Omental fat pad (tissue), 4 donors: Measurements from ENCODE around the gene ZNF652. TPM values are rescaled to one million over a fixed set of nuclear protein-coding genes. Genes with fewer than 3 reads are reported as not detected.
"Not testable (repeated sequence)": the region's sequence is repeated elsewhere in the genome, so short reads cannot be mapped to it uniquely, and the experiment has no call there.

ENCODE experiments used
- ATAC-seq: fragments of 150-250 bp; one replicate; pipeline ENCODE4 v1.9.1; 2016; ENCODE audit warnings: mild to moderate bottlenecking, moderate library complexity; ENCODE audit not compliant: low FRiP score
- DNase-seq: peaks from one replicate; pipeline ENCODE4 v3.0.0-alpha.2; 2019; ENCODE audit warnings: low spot score
- total RNA-seq, 4 donors: library from RNA; depleted of rRNA; stranded (reverse); fragments of >200 nt; gene quantifications; one replicate each; pipeline ENCODE4 v1.1.0, GENCODE V29; 2016
- TF ChIP-seq, protein P1 (sequence below), 3 donors: fragments of 450-650 bp; IDR thresholded peaks; one replicate each; pipeline ENCODE4 v1.5.1; 2016 to 2017; ENCODE audit warnings: antibody characterized with exemption in 3 of 3, mild to moderate bottlenecking in 3 of 3, moderate library complexity in 2 of 3

Gene ZNF652
- total RNA-seq, 4 donors from 2014 or later, result 22.9 to 50.0 (median 31.0) TPM

GRCh38 chr17:49287481-49287880, 74.6 kb downstream of the ZNF652 start:
- ATAC-seq, result no peak
- no peak for DNase-seq
- TF ChIP-seq, protein P1, sequence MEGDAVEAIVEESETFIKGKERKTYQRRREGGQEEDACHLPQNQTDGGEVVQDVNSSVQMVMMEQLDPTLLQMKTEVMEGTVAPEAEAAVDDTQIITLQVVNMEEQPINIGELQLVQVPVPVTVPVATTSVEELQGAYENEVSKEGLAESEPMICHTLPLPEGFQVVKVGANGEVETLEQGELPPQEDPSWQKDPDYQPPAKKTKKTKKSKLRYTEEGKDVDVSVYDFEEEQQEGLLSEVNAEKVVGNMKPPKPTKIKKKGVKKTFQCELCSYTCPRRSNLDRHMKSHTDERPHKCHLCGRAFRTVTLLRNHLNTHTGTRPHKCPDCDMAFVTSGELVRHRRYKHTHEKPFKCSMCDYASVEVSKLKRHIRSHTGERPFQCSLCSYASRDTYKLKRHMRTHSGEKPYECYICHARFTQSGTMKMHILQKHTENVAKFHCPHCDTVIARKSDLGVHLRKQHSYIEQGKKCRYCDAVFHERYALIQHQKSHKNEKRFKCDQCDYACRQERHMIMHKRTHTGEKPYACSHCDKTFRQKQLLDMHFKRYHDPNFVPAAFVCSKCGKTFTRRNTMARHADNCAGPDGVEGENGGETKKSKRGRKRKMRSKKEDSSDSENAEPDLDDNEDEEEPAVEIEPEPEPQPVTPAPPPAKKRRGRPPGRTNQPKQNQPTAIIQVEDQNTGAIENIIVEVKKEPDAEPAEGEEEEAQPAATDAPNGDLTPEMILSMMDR (IDR thresholded peaks at IDR 0.05), result no peak

- DNase-seq, ATAC-seq: not testable (repeated sequence)
These were observed 75.6 kb downstream of the ZNF652 start for GRCh38 chr17:49286261-49286973.

GRCh38 chr17:49285716-49286115, 76.3 kb downstream of the ZNF652 start:
- TF ChIP-seq, protein P1 (IDR thresholded peaks at IDR 0.05), result no peak
- ATAC-seq, result no peak
- no peak for DNase-seq

GRCh38 chr17:49280918-49281317, 81.1 kb downstream of the ZNF652 start:
- TF ChIP-seq, protein P1 (IDR thresholded peaks at IDR 0.05), result no peak
- ATAC-seq, result no peak
- DNase-seq, result no peak

DNA sequence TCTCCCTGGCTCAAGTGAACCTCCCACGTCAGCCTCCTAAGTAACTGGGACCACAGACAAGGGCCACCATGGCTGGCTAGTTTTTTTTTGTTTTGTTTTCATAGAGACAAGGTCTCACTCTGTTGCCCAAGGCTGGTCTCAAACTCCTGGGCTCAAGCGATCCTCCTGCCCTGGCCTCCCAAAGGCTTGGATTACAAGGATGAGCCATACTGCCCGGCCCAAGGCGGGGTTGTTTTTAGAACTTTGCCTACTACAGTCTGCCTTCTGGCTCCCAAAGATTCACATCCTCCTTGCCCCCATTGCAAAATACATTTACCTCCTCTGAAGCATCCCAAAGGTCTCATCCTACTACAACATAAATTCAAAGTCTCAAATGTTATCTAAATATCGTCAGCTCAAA, 82.0 kb downstream of the ZNF652 start:
- TF ChIP-seq, protein P1 (IDR thresholded peaks at IDR 0.05), result no peak
- no peak for ATAC-seq
- no peak for DNase-seq

GRCh38 chr17:49279263-49280015, 82.6 kb downstream of the ZNF652 start:
- DNase-seq, ATAC-seq: not testable (repeated sequence)

GRCh38 chr17:49278076-49278475, 84.0 kb downstream of the ZNF652 start:
- TF ChIP-seq, protein P1 (IDR thresholded peaks at IDR 0.05), result no peak
- DNase-seq (no peak), ATAC-seq (no peak)

GRCh38 chr17:49277638-49278037, 84.4 kb downstream of the ZNF652 start:
- TF ChIP-seq, protein P1 (IDR thresholded peaks at IDR 0.05), result no peak
- no peak for DNase-seq
- no peak for ATAC-seq

- DNase-seq, ATAC-seq: not testable (repeated sequence)
These were observed 86.1 kb downstream of the ZNF652 start for GRCh38 chr17:49275981-49276380.
